IPS-NIHi7 (cell line): ENCODE results near the gene CABP4.
A peak's percentile ranks its signal among the peaks of the same experiment; 100 is the strongest.

Experiments used
- DNase-seq: peaks from one replicate; pipeline ENCODE4 v3.0.0; 2012; ENCODE audit warnings: mixed read lengths; ENCODE audit errors: extremely low spot score

Gene CABP4

DNA sequence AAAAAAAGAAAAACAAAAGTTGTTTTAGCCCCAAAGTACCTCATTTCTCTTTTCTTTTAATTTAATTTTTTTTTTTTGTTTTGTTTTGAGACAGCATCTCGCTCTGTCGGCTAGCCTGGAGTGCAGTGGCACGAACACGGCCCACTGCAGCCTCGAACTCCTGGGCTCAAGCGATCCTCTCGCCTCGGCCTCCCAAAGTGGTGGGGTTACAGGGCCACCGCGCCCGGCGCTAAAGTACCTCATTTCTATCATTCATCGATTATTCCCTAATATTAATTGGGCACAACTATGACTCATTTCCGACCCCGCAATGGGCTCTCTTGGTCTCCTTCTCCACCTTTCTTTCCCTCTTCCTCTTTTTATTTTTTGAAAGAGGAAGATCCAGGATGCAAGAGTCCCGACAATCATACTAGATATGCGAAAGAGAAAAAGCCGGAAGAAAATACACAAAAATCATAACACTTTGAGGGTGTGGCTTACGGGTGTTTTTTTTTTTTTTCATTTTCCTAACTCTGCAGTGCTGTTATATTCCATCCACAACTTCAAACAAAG, 27.2 kb downstream of the CABP4 start:
- no peak for DNase-seq

DNA sequence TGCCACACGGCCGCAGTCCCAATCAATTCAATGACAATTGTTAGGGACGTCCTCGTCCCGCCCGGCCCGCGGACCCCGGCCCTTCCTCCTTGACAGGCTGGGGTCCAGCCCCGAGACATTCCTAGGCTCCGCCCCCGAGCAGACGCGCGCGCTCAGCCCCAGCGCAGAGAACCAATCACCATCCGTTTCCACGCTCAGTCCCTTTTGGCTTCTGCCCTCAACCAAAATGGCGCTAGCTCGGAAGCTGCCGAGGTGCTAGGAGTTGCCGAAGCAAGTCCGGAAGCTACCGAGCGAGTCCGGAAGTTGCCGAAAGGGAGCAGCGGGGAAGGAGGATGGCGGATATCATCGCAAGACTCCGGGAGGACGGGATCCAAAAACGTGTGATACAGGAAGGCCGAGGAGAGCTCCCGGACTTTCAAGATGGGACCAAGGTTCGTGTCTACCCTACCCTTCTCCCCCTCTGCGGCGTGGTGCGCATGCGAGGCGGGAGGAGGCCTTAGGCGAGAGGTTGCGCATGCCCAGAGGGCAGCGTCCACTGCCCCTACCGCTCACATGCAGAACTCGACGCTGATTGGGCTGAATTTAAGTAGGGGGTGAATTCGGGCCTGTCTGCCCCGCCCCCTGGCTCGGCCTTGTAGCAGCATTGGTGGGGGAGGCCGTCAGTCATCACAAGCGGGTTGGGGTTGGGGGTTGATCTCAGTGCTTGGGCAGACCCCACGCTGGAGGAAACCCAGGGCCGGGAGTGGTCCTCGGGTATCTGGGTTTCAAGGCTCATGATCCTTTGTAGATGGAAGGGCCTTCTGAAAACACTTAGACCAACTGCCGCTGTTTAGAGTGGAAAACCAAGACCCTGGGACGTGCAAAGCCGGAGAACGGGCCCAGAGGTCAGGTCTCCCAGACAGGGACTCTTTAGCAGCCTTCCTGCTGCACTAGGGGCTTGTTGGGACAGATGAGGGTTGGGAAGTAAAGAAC, 28.0 kb downstream of the CABP4 start, which contains the start of gene AIP:
AIP (plus strand) TSS at position 200 of the 972 bp plus-strand sequence; CDS start at position 333, 133 bp downstream.
- peak; percentile 99 for DNase-seq

DNA sequence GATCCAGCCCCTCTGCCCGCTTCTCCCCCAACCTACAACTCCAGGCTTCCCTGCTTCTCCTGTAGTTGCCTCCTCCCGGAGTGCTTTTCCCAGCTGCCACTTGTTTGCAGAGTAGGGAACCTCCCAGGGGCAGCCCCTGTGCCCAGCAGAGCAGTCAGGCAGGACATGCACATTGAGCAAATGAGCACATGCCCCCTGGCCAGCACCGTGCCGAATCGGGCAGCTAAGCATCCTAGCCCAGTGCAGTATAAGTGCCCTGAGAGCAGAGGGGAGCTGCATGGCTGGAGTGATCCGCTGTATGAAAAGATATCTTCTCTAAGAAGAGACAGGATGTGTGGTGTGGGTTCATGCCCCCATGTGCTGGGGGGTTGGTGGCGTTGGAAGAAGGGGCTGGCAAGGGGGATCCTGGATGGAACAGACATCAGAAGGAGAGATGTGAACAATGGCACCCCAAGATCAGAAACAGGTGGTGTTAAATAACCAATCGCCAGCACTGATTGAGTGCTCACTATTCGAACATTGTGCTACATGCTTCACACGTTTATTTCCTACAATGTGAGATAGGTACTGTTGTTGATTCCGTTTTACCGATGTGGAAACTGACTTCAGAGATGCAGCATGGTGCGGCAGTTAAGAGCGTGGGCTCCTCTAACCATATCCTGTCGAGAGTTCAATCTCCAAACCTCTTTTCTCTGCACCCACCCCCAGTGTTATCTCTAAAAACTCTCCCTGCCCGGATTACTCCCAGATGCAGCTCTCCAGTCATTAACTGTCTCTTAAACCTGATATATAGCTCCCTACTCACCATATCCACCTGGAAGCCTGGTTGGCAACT, 28.9 kb downstream of the CABP4 start:
- DNase-seq = no peak

DNA sequence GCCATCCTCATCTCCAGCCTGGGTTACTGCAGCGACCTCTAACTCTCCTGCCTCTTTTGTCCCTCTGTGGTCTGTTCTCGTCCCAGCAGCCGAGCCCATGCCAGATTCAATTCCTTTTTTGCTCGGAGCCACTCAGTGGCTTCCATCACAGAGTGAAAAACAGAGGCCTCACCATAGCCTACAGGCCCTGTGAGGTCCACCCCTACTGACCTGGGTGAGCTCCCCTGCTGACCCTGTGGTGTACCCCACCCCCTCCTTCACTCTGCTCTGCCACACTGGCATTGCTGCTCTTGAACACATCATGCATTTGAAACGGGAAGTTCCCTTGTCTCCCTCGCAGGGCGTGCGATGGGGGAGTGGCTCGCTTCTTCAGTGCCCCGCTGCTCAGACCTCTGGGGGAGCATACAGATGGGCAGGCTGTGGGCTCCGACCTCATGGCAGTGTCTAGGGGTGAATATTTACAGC, 29.7 kb downstream of the CABP4 start:
- no peak for DNase-seq

DNA sequence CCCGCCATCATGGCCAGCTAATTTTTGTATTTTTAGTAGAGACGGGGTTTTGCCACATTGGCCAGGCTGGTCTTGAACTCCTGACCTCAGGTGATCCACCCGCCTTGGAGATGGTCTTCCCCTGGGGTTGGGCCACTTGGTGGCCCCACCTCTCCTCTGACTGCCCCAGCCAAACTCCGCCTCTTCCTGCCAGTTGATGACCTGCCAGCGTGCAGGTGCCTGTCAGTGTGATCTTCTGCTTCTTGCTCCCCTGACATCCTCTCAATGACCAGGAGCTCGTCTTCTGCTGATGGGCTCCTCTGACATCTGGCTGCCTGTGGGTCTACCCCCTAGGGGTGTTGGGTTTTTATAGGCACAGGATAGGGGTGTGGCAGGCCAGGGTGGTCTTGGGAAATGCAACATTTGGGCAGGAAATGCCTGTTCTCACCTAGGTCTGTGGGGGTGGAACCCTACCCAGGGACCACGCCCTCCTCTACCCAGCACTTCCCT, 30.8 kb downstream of the CABP4 start:
- peak; percentile 58 for DNase-seq

DNA sequence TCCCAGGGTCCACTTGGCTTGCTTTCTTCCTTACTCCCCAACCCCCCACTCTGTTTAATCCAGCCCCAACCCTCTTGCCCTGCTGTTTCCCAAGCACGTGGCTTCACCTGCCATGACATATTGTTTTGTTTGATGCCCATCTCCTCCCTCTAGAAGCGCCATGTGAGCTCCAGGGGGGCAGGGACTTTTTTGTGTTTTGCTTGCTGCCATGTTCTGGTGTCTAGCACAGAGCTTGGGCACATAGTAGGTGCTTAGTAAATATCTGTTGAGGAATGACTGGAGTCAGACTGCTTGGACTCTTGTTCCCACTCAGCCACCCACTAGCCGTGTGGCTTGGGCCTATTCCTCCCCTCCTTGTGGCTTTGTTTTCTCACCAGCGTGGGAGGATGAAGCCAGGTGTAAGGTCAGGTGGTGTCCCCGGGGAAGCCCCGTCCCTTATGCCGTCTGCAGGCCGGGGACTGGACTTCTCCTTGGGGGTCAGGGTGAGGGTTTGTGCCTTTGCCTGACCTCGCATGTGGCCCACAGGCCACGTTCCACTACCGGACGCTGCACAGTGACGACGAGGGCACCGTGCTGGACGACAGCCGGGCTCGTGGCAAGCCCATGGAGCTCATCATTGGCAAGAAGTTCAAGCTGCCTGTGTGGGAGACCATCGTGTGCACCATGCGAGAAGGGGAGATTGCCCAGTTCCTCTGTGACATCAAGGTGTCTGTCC, 31.5 kb downstream of the CABP4 start:
- DNase-seq = no peak

DNA sequence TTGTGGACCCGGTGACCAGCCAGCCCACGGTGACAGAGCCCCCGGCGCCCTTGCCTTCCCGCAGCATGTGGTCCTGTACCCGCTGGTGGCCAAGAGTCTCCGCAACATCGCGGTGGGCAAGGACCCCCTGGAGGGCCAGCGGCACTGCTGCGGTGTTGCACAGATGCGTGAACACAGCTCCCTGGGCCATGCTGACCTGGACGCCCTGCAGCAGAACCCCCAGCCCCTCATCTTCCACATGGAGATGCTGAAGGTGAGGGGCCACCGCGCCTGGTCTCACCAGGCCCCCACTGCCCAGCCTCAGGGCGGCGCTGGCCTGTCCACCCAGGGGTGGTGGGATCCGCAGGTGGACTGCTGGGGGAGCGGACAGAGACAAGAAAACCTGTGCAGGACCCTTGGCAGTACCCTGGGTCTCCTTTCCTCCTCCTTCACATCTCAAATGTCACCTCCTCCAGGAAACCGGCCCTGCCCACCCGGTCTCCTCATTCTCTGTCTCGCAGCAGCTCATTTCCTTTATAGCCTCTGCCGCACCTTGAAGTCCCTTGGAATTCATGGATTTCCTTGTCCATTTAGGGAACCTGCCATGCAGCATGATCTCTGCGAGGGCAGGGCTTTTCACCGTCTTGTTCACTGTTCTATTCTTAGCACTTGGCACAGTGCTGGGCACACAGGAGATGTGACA, 34.2 kb downstream of the CABP4 start:
- DNase-seq = no peak

DNA sequence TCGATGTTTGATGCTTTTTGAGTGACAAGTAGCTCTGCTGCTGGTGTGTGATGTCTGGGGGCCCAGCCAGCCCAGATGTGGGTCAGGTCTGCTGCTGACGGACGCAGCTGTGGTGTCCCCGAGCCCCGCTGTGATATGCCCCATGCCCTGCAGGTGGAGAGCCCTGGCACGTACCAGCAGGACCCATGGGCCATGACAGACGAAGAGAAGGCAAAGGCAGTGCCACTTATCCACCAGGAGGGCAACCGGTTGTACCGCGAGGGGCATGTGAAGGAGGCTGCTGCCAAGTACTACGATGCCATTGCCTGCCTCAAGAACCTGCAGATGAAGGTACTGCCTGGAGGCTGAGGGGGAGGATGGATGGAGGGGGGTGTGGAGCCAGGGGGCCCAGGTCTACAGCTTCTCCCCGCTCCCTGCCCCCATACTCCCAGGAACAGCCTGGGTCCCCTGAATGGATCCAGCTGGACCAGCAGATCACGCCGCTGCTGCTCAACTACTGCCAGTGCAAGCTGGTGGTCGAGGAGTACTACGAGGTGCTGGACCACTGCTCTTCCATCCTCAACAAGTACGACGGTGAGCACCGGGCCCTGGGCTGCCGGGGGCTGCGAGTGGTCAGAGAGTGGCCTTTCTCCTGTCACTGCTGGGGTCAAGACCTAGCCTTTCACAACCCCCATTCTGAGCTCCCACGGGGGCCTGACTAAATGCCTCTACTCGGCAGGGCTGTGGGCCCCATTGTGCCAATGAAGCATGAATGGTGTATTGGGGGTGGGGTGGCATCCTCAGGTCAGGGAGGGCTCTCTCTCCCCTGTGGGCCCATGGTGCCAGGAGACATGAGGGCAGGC, 35.0 kb downstream of the CABP4 start:
- DNase-seq = no peak

DNA sequence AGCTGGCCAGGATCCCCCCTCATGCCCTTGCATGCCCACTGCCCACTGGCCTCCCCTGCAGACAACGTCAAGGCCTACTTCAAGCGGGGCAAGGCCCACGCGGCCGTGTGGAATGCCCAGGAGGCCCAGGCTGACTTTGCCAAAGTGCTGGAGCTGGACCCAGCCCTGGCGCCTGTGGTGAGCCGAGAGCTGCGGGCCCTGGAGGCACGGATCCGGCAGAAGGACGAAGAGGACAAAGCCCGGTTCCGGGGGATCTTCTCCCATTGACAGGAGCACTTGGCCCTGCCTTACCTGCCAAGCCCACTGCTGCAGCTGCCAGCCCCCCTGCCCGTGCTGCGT, 35.5 kb downstream of the CABP4 start:
- no peak for DNase-seq

DNA sequence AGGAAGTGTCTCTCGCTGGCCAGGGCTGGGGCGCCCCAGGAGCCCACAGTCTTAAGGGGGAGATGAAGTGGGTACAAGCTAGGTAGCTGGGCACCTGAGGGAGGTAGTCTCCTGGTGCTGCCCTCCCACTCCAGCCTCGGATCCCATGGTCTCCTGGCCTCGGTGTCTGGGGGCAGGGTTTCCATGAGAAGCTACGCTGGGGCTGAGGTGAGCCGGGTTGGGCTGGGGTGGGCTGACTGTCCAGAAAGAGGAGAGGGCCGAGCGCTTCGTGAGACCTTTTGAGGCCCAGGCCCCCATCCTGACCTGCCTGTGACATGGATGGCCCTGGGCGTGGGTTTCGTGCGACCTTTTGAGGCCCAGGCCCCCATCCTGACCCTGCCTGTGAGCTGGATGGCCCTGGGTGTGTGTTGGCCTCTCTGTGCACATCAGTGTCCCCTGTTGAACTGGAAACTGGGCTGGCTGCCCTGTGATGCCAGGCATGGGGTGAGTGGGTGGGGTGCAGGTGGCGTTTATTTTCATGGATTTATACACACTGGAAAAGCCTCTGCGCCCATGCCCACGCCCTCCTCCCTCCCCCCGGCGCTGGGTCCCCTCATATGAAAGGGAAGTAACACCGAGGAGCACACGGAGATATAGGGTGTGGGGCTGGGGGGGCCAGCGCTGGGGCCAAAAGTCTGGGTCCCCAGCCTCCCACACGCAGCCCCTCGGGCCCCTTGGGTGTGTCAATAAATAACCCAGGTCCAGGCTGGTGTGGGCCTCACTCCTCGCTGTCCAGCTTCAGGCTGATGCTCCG, 36.3 kb downstream of the CABP4 start:
- DNase-seq = no peak

DNA sequence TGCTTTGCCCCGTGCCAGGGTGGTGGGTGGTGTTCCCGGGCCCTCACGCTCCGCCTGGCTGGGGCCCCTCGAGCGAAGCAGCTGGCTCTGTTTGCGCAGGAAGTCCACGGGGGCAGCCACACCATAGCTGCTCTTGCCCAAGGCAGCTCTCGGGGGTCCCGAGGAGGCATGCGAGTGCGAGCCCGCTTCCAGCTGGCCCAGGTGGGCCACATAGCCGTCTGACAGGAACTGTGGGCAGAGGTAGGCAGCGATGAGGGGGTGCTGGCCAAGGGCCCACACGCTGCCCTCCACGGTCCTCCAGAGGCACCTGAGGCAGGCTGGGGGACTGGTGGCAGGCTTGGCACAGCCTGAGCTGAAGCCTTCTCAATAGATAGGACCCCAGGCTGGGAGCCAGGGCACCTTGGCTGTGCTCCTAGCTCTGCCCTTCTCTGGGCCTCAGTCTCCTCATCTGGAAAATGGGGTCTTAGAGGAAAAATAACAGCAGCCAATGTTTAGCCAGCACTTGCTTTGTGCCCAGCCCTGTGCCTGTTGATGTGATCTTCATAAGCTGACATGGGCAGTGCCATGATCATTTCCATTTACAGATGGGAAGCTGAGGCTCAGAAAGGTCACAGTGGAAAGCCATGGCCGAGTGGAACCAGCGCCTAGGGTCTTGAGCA, 37.0 kb downstream of the CABP4 start:
- no peak for DNase-seq

DNA sequence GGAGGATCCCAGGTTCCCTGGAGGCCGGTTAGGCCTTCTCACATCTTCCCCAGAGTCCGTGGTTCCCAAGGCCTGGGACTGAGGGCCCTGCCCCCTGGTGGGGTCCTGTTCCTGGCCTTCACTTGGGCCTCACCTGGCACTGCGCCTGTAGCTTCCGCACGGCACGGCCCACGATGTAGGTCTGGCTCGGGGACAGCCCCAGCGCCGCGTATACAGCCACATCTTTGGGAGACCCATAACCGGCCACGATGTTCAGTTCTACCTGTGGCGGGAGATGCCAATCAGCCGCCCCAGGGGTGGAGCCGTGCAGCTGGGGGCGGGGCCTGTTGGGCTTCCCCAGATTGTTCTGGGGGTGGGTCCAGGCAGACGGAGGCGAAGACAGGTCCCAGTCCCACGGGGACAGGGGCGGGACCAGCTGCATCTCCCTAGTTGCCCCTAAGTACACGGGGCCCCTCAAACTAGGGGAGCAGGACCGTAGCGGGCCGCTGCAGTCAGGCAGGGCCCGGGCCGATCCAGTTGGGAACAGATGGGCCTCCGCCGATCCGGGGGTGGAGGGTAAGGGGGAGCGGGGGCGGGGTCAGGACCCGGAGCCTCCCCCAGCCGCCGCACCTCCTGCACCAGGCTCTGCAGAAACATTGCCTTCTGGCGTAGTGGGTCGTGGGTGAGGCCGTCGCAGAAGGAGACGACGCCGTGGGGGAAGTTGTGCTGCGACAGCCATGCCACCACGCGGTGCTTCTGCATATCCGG, 37.8 kb downstream of the CABP4 start:
- peak; percentile 72 for DNase-seq

DNA sequence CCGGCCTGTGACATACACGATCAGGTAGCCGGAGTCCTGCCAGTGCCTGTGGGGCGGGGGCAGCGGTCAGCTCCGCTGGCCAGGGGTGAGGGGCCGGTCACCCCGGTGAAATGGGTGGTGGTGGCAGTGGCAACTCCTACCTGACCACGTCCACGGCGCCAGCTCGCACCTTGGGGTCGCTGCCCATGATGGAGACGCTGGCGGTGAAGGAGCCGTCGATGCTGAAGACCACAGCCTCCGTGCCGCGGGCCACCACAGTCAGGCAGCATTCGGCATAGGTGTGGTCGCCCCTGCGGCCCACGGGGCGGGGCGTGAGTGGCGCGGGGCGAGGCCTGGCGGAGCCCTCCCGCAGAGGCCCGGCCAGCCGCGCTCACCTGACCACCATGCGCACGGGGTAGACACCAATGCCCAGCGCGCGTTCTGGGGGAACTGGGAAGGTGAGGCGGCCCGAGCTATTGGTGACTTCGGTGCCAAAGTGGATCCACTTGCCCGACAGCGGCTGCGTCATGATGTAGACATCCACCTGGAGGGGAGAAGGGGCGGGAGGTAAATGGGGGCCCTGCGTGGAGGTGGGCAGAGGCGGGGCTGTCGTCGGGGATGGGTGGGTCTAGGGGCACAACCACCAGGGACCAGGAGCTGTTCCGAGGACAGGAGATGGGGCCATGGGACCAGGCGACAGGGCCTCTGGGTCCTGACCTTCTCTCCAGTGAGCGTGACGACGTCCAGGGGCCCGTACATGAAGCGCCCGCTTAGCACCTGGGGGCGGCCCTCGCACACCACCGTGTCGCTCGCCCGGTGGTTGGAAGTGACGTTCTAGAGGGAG, 38.6 kb downstream of the CABP4 start:
- no peak for DNase-seq

DNA sequence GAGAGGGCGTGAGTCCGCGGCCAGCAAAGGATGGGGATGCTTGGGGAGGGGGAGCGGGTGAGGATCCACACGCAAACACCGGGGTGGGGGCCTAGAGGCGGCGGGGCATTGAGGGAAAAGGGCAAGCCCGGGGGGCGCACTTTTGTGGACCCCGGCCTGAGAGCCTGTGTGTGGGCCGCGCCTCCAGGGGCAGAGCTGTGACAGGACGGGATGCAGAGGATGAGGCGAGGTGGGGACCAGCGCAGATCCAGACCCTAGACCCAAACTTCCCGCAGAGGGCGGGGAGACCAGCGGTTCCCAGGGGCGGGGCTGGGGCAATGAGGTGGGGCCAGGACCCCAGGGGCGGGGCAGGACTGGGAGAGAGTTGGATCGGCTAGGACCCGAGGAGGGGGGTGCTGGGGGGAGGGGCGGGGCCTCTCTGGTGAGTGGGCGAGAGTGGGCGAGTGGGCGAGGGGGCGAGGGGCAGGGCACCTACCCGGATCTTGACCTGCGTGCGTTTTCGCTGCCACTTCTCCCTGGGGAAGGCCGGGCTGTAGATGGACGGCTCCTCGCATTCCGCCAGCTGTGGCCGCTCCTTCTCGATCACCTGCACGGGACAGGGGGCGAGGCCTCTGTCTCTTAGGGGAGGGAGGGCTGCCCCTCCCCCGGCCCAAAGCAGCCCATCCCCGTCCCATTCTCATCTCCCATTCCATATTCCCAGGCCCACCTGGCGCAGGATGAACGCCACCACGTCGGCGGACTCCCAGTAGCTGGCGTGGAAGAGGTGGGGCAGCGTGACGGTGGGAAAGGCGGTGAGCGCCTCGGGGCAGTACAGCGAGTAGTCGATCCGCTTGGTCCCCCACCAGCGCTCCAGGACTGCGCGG, 39.4 kb downstream of the CABP4 start:
- DNase-seq = peak; percentile 43

DNA sequence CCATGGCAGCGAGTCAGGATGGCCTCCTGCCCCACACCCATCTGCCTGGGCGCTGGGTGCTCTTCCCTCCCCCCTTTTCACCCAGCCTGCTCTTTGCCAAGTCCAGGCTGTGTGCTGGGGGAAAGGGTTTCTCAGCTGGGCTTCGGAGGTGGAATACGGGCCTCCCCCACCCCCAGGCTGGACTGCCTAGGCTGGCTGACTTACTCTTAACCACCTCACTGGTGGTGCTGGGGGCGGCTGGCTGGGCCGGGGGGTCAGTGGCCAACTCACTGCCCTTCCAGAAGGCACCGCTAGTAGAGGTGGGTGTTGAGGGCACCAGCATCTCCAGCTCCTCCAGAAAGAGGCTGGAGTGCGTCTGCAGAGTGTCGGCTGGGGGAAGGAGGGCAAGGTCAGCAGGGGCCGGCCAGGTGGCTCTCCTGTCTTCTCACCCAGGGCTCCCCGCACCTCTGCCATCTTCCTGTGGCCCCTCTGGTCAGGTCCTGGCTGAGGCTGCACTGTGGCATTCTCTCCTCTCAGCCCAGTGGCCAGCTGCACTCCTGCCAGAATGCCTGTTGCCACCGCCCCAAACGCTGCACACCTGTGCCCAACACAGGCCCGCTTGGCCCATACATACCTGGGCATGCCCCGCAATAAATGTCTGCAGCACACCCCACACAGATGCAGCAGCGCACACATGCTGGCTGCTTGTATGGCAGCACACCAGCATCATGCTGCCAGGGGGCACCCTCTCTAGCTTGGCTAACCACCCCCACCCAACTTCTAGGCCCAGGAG, 40.3 kb downstream of the CABP4 start:
- DNase-seq = no peak
